ENCODE data around the gene TMEM184B. TPM values are rescaled to one million over a fixed set of nuclear protein-coding genes. Genes with fewer than 3 reads are reported as not detected.

The TMEM184B gene
- total and polyA plus RNA-seq, 2 of the 8 experiments (the other 6 are each of a cell fraction or from before 2014, with no cell fraction given) = 41.6 to 81.0 TPM

DNA sequence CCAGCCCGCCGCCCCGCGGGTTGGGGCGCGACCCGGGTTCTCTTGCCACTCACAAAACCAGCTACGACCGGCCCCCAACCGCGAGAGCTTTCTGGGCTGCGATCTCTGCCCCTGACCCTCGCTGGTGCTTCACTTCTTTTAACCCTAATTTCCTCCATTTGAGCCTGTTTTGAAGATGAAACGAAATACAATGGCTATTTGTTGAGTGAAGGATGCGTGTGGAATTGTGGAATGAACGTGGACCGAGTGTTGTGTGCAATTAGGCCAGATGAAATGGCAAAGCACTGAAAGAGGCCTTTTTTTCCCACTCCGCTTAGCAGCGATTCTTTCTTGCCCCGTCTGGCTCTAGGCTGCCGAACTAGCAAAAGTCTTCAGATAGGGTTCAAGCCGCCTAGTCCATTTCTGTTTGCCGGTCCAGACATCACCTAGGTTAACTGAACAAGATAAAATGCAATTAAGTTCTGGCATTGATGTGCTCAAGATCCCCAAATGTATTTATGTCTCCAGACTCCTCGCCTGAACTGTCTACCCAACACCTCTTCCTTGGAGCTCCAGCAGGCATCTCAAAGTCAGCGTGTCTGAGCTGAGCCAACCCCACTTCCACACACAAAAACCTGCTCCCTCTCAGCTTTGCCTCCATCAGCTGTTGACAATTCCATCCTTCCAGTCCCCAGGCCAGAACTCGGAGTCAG, 471 bp upstream of the TMEM184B start:
- Histone ChIP-seq H3K4me2 (ENCODE audit: insufficient read depth in 1 of 2, low read depth in 2 of 2, low read length in 2 of 2) (peak overlapping the region; percentile 97), H3K18ac (ENCODE audit: extremely low read depth, low read length) (peak overlapping the region; percentile 85), H3K23ac (ENCODE audit: insufficient read length) (no peak overlapping the region), H3K14ac (ENCODE audit: insufficient read length) (no peak overlapping the region), H4K5ac (ENCODE audit: insufficient read length, low read depth, low read length) (peak overlapping the region; percentile 70), H3K36me3 (ENCODE audit: control insufficient read depth in 2 of 4, insufficient read depth in 4 of 4, low read length in 3 of 4) (0 out of 8 replicates have a peak, but pooled peaks cover 0 to 3% (median 0%) of the 10 kb centered on the region in 4 experiments), H2BK20ac (ENCODE audit: low read length) (no peak overlapping the region), H3K9ac (replicated peaks in 1 of 4; ENCODE audit: extremely low read depth in 1 of 4, low read depth in 3 of 4, low read length in 3 of 4) (peak overlapping the region in 1 of 4 experiments; percentile 63; a peak in 3 of 7 replicates), H3K23me2 (ENCODE audit: low read depth, low read length) (peaks cover 10% of the 10 kb centered on the region), H3K4ac (replicated peaks; ENCODE audit: insufficient read length, low read depth, low read length) (peak overlapping the region; percentile 27), H2BK120ac (replicated peaks; ENCODE audit: low read depth, low read length) (no peak overlapping the region), H2BK12ac (ENCODE audit: low read depth, low read length) (peak overlapping the region; percentile 11; the same call in 1 of the 2 replicates), H3K4me3 (ENCODE audit: extremely low read depth in 1 of 4, insufficient read depth in 2 of 4, low read depth in 3 of 4, low read length in 4 of 4) (peak overlapping the region; percentile 30 to 97 (median 74)), H3K27ac (ENCODE audit: low read depth, low read length) (no peak overlapping the region), H2AFZ (ENCODE audit: low read length) (peak overlapping the region; percentile 100), H2BK15ac (ENCODE audit: low read length) (peak overlapping the region; percentile 46; the same call in 1 of the 2 replicates), H2BK5ac (ENCODE audit: low read depth, low read length) (no peak overlapping the region), H4K91ac (replicated peaks; ENCODE audit: insufficient read length, low read length) (peak overlapping the region; percentile 50), H3K56ac (replicated peaks; ENCODE audit: insufficient read length, low read depth, low read length) (peak overlapping the region; percentile 5), H3K4me1 (replicated peaks in 1 of 4; ENCODE audit: control insufficient read depth in 3 of 4, insufficient read depth in 4 of 4, low read length in 3 of 4) (peaks cover 10 to 21% (median 15%) of the 10 kb centered on the region in 4 experiments), H2AK5ac (ENCODE audit: low read depth, low read length) (no peak overlapping the region), H3K79me2 (ENCODE audit: control insufficient read depth in 1 of 2, insufficient read depth in 2 of 2, low read length in 2 of 2) (peaks cover 17 to 34% of the 10 kb centered on the region in 2 experiments), H3K9me3 (ENCODE audit: insufficient read depth in 2 of 2, low read depth in 1 of 2, low read length in 1 of 2) (no peaks in the 10 kb centered on the region), H4K8ac (ENCODE audit: extremely low read depth, insufficient read depth, low read length) (peak overlapping the region; percentile 66; the same call in 1 of the 2 replicates), H3K79me1 (ENCODE audit: low read depth, low read length) (peaks cover 20% of the 10 kb centered on the region), H3K27me3 (replicated peaks in 1 of 4; ENCODE audit: control insufficient read depth in 3 of 4, extremely low read depth in 1 of 4, insufficient read depth in 3 of 4, low read length in 3 of 4) (no peaks in the 10 kb centered on the region), H4K20me1 (replicated peaks in 1 of 2; ENCODE audit: control insufficient read depth in 1 of 2, insufficient read depth in 2 of 2, low read length in 2 of 2) (peaks cover 17 to 26% of the 10 kb centered on the region in 2 experiments)
- FAIRE-seq (no peak), DNase-seq (ENCODE audit: low read depth in 1 of 2, low spot score in 2 of 2) (no peak)
- WGBS, 2 experiments (ENCODE audit: extremely low coverage in 1 of 2, insufficient coverage in 1 of 2, insufficient read length in 1 of 2, insufficient replicate concordance in 2 of 2, low coverage in 1 of 2, low lambda C conversion rate in 2 of 2, missing lambda C conversion rate in 1 of 2) = 29% methylated on average over 23 of the region's 26 CpGs; no CpG with 5 or more reads in 1 of the 2 experiments
- POLR2A ChIA-PET (ENCODE audit: partially characterized antibody) = interaction anchor here (1.2 to 7.8 kb wide), 2 partner anchors 14 to 76 kb away, joined by 3 to 81 read pairs; no protein-coding TSS in a partner anchor
- CTCF ChIA-PET (ENCODE audit: partially characterized antibody) = interaction anchor here (1.8 to 4.5 kb wide), 3 partner anchors 12 to 173 kb away, joined by 4 to 33 read pairs (median 6); no protein-coding TSS in a partner anchor
- TF ChIP-seq HDAC6 (IDR thresholded peaks at IDR 0.05; ENCODE audit: low read depth, low read length) (no peak), SP4 (IDR thresholded peaks at IDR 0.05; ENCODE audit: low read length) (0 out of 2 replicates have a peak, but pooled peaks have one; percentile 1), SUZ12 (IDR thresholded peaks at IDR 0.05; ENCODE audit: low read length) (0 out of 2 replicates have a peak, but pooled peaks have one; percentile 20)
